Activated CD8-positive, alpha-beta memory T cell treated with anti-CD3 and anti-CD28 coated beads, Interleukin-2, amount 50 U/mL, for 24 hours (primary cell): ENCODE measurements around the gene NR2F2.

ENCODE experiments used
- DNase-seq: peaks from one replicate; pipeline ENCODE4 v3.0.0-alpha.2; 2020; ENCODE audit errors: extremely low read depth

NR2F2 gene

DNA sequence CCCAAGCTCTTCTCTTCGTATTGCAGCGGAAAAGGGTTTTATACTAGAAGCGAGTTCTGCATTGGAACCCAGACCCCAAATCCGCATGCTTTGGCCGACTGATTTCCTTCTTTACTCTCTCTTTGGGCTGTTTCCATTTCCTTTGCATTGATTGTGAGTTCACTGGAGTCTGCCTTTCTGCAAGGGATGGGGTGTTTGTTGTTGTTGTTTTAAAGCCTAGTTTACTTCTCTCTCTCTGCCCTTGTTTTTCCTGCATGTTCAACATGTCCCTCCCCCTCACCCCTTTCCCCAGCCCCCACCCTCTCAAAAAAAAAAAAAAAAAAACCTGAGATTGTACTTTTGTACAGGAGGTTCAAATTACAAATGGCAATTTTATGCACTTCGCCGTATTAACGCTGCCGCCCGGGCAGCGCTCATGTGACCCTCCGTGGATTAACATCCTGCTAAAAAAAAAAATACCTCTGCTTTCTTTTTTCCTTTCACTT is 2.2 kb downstream of the NR2F2 start:
- no peak for DNase-seq

DNA sequence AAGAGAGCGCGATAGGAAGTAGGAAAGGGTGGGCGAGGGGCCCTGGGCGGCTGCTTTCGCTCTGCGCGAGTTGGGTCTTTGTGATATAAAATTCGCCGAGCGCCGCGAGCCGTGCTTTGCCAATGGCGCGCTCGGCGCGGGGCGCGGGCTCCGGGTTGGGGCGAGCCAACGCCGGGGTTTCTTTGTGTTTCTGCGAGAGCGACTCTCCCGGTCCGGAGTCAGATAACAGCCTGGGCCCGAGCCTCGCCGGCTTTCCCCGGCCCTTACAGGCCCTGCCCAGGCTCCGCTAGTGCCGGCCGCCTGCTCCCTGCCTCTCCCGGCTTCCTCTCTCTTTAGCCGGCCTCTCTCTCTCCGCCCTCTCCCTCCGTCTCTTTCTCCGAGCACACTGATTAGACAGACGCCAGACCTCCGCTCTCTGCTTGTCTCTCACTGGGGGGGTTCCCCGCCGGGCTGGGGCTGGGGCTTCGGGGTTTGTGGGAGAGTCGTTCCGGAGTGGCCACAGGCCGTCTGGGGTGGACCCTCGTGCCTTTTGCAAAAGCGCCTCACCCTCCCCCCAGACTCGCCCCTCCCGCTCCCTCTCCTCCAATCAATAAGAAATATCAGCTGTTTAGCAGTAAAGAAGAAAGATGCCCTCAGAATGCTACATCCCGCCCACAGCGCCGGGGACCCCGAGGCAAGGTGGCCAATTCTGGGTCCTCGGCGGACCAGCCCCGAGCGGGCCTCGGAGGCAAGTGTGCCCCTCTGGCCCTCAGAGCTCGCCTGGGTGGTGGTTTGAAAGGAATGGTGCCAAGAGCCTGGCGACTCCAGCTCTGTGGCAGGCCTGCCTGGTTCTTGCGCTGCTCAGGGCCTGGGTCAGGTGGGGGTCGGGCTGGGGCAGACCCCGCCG is 2.9 kb downstream of the NR2F2 start:
- no peak for DNase-seq

DNA sequence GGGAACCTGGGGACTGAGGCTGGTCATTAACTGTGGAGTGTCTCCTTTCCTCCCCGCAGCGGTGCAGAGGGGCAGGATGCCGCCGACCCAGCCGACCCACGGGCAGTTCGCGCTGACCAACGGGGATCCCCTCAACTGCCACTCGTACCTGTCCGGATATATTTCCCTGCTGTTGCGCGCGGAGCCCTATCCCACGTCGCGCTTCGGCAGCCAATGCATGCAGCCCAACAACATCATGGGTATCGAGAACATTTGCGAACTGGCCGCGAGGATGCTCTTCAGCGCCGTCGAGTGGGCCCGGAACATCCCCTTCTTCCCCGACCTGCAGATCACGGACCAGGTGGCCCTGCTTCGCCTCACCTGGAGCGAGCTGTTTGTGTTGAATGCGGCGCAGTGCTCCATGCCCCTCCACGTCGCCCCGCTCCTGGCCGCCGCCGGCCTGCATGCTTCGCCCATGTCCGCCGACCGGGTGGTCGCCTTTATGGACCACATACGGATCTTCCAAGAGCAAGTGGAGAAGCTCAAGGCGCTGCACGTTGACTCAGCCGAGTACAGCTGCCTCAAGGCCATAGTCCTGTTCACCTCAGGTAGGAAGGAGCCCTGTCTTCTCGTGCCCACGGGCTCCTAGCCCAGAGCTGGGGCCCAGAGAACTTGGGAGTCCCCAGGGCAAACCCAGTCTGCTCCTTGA is 3.7 kb downstream of the NR2F2 start:
- DNase-seq, result no peak

DNA sequence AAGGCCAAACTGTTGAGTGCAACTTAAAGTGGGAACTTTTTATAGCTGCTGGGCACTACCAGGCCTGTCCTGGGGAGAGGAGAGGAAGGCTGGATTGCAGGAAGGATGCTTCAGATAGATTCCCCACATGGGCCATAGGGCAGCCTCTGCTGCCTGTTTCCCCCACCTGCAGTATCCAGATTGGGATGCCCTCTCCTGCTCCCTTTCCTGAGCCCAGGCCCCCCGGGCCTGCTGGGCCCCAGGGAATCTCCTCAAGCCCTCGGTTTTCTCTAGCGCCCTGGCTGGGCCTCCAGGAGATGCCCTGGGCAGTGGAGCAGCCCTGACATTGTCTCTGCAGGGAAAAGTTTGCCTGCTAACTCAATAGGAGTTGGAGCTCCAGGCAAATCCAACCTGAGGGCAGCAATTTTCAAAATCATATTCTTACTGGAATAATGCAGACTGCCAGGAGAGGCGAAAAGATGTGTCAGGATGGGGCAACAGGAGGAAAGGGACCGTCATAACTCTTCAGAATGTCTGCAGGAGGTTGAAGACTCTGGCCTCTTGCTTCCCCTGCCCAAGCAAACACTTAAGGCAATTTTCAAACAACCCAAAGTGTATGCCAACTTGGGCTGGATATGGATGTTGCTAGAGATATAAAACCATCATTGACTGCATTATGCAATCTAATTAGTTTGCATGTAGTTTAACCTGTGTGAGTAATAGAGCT is 4.4 kb downstream of the NR2F2 start:
- no peak for DNase-seq

DNA sequence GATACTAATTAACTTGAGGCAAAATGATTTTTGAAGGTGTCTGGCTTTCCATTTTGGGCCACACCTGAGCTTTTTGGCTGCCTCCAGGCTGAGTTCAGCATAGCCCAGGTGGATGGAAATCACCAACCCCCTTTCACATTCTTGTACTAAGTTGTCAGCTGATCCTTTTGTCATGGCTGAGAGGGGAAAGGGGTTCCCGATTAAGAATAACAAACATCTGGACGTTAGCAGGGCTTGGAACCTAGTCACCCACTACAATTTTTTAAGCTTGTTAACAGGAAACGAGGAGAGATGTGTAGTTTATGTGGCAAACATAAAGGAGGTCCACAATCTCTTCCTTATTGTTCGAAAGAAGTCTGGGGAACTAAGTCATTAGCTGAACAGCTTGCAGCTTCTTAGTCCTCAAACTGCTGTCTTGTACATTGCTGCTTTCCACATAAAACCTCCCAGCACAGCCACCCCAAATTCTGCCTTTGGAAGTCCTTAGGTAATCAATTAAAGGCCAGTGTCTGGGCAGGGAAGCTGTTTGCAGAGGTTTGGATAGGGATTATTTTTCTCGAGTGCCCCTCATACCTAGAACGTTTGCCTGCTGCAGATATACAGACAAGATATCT is 5.0 kb downstream of the NR2F2 start:
- no peak for DNase-seq

DNA sequence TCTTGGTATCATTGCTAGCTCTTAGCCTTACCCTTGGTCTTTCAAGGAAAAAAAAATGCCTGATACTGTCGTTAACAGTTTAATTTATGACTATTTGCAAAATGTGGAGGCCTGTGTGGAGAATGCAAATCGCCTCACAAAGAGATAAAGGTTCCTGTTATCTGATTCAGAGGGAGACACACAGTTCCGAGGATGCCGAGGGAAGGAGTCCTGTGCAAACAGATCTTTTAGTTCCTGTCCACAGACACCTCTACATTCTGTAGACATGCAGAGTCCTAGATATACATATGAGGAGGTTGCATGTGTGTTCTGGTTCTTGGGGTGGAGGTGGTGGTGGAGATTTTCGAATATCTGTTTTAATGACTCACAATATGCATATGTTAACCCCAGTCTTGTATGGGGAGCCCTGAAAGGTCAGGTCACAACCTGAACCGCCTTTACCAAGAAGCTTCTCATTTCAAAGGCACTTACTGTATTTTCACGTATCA is 5.7 kb downstream of the NR2F2 start:
- DNase-seq, result no peak

DNA sequence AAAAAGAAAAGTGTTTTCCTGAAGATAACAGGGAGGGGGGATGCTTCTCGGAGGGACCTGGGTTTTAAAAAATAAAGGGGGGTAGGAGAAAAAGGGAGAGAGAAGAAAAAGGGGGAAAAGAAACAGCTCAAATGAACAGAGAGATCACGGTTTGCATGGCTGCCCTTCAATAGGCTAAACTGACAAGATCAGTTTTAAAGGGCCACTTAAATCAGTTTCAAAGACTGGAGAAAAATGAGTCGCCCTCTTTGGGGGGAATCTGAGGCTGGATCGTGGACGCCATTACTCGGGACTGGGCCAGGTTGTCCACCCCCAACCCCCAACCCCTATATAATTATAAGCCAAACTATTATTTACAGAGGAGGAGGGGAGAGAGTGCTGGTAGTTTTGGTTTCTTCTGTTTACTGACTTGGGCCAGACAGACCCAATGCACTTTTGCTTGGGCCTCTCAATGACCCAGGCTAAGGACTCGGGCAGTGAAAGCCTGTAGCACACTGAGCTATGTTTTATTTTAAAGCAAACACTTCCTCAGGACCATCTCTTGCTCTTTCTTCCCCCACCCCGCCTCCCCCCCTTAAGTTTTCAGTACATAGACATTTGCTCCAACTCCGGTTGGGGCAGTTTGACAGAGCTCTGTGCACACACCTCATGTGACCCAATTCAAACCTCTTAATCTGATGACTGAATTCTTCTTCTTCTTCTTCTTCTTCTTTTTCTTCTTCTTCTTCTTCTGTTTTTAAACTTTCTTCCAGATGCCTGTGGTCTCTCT is 6.3 kb downstream of the NR2F2 start:
- DNase-seq, result no peak

DNA sequence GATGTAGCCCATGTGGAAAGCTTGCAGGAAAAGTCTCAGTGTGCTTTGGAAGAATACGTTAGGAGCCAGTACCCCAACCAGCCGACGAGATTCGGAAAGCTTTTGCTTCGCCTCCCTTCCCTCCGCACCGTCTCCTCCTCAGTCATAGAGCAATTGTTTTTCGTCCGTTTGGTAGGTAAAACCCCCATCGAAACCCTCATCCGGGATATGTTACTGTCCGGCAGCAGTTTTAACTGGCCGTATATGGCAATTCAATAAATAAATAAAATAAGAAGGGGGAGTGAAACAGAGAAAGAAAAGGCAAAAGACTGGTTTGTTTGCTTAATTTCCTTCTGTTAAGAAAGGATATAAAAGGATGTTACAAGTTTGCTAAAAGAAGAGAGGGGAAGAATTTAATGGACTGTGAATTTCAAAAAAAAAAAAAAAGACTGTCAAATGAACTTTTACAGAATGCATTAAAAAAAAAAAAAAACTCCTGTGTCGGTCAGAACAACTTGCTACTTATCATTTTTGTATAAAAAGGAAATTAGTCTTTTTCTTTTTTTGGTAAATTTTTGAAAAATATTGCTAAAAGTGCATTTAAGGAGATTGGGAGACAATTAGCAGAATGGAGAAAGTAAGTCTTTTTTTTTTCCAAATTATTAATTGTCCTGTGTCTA is 7.0 kb downstream of the NR2F2 start:
- DNase-seq, result no peak

DNA sequence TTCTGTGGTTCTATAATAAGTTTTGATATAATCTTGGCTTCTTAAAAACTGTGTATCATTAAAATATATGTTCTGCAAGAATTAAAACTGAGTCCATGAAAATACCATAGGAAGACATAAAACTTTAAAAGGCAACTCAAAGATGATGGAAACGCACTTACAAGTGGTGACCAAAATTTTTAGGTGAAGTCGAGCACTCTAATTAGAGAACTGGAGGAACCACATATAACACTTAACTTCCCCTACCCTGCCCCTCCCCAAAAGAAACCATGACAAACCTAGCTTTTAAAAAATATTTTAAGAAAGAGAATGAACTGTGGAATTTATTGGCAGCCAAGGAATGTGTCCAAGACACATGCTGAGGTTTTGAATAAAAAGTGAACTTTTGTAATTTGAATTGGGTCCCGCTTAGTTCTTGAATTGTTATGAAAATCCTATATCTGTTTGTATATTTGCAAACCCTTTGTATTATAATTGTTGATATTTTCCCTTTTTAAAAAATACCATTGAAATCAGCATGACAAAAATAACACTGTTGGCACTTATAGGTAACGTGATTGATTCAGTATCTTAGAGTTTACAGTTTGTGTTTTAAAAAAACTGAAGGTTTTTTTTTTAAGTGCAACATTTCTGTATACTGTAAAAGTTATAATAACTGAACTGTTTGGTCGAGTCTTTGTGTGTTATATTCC is 7.7 kb downstream of the NR2F2 start:
- no peak for DNase-seq

DNA sequence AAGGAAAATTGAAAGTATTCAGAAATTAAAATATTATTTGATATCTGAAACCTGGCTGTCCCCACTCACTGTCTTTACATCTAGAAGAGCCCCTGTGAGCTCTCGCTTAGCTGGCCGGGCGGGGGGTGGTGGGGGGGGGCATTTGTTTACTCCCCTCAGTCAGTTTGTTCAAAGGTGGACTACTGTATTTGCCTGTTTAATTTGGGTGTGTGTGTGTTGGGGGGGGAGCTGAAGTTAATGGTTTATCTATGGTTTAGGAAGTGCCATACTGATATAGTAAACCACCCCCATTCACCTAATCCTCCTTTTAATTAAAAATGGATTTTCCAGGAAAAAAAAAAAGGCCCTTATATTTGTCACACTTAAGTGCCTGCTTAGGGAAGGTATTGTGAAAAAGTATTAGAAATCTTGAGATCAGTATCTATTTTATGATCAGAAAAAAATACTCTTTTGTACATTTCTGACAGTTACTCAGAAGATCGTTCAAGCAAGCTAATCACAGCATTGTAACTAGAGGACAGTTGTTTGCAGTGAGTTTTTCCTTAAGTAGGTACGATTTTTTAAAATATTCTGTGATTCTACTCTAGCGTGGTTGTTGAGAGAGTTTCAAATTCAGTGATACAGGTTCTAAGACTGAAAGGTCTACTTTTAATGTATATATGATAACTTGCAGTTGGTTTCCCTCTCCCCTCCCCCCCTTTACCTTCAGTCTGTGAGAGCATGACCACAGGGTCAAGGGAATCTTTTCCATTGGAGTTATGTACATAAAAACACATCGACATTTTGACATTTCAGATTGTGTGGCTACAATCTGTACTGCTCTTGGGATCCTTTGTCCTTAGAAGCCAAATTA is 8.5 kb downstream of the NR2F2 start:
- no peak for DNase-seq

DNA sequence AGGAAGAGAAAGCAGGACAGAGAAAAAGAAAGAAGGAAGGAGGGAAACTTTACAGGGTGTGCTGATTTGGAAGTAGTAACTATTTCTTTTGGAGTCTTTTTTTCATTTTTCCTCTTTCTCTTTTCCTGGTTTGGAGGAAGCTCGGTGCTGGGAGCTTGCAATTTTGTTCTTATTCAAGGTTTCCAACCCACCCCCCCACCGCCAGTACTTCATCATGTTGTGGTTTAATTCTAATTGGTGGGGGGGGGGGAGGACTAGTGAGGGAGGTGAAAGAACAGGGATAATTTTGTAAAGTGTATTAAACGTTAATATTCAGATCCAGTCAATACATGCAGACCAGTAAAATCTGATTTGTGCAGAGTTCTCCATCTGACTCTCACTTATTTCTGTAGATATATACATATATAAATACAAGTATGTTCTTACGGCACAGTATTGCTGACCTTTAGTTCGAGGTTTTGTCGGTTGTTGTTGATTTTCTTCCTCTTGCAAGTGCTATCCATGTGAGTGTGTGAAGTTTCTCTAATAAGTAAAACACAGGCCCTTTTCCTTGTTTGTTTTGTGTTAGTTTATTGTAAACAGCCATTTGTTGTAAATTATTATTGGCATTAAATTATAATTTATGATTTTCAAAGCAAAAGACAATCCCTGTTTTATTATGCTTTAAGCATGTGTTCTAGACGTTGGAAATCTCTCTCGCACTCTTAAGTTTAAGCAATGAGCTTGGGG is 9.3 kb downstream of the NR2F2 start:
- DNase-seq, result no peak

DNA sequence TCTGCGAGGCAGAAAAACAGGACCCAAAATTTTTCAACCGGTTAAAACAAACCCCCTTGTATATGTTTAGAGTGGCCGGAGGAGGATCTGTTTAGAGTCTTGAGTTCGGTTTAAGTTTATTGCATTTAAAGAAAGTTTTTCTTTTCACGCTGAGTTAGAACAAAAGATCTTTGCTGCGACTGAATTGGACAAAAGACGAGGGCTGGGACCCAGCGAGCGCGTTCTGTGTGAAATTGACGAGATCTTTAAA is 9.8 kb downstream of the NR2F2 start:
- no peak for DNase-seq

DNA sequence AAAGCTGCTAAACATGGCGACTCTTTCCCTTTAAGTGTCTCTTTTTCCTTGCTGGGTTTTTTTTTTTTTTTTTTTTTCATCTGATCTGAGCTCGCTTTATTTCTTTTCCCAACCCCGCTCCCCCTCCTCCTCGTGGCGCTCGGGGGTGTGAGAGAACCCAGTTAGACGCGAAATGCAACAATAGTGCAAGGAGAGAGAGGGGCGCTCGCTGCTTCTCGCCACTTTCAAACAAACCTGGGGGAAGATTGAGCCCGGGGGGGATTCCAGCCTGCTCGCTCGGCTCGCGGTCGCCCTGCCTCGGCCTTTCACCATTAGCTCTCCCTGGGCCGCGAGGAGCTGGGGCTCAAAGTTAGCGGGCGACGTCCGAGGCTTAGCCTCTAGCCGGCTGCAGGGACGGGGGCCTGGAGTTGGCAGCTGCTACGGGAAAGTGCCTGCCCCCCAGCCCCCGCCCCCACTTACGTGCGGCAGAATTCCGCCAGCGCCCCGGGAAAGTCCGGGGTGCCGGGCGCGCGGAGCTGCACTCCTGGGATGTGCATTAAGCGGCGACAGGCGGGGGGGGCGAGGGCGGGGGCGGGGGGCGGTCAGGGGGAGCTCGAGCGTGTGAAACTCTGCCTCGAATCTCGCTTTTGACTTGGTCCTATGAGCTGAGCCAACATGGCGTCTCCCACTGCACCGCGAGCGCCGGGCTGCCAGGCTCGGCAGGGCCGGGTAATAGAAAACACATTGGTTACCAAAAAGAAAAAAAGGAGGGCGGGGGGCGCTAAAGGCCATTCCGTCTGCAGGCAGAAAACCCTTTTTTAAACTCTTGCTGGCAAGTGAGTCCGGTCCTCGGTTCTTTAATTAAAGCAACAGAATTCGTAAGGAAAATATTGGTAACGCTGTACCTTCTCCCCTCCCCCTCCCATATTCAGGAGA is 10.4 kb downstream of the NR2F2 start:
- DNase-seq, result no peak

DNA sequence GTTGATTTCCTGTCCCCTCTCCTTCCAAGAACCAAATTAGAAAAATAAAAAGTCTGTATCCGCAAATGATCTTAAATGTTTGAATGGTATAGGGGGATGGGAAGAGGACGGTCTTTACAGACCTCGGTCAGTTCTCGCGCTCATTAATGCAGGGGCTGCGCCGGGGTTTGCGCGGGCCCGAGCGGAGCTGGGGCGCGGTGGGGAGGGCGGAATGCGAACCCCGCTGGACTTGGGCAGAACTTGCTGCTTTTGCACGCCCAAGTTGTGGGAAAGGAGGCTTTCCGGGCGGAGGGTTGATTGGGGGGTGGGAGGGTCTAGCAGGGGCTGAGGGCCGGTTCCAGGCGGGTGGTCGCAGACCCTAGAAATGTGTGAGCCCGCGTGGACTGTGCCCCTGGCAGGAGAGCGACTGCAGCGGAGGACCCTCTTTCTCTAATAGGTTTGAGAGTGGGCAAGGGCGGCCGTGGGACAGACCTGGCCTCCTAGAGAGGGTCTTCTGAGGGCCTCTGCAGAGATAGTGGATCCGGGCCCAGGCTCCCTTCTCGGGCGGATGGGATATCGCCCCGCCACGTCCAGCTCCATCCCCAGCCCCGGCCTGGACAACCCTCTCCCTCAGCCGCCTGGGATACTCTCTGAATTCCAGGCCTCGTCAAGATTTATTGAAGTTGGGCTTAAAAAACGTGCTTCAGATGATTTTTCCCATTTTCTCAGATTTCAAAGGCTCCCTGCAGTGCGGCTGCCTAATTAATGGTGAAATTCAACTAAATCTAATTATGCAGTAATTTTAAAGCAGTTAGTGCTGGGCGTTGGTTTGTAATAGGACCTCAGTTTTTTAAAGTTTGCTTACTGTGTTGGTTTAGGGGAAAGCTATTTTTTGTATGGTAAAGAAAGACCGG is 11.3 kb downstream of the NR2F2 start:
- no peak for DNase-seq

DNA sequence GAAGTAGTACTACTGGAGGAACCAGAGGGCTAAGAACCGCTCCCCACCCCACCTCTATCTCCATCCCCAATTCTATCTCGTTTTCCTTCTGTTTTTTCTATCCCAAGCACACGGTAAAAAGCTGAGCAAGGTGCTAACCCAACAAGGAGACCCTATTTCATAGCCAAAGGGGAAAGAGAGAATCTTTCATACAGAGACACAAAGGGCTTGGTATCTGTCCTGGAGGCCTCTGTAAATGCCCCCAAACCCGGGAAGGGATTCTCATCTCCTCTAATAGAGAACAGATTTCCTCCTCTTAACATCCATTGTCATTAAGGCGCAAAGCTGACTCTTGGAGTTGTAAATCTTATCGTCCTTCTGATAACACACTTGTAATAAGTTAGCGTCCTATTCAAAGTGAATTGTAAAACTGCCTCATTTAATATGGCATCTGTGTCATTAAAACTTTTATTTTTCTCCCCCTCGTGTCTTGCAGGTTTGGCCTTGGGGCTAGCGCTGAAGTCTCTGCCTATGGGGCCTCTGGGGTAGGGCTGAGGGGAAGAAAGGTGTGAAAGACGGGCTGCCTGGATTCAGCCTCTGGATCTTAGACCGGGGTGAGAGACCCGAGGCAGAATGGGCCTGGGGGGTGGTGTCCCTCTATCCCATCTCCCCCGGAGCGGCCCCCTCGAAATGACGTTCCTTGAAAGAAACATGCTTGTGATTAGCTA is 12.1 kb downstream of the NR2F2 start:
- DNase-seq, result no peak
